Activated T-helper 2 cell treated with anti-CD3 and anti-CD28 coated beads, Interferon-gamma antibody, Interleukin-2, Interleukin-4, amounts not matched to agents 10 μg/mL and 5 μg/mL and 100 μg/mL, durations not matched to agents 14 hours and 24 hours and 36 hours (primary cell): ENCODE results near the gene CCDC127. TPM values are rescaled to one million over a fixed set of nuclear protein-coding genes. Genes with fewer than 3 reads are reported as not detected.

Experiments used
- DNase-seq: peaks from one replicate; pipeline ENCODE4 v3.0.0; 2021; ENCODE audit warnings: low spot score
- H3K27ac Mint-ChIP-seq: one replicate; pipeline ENCODE4 v1.8.0; 2021; ENCODE audit warnings: mixed read lengths
- H3K27me3 Mint-ChIP-seq: one replicate; pipeline ENCODE4 v1.8.0; 2021; ENCODE audit warnings: low read depth, mixed read lengths
- H3K36me3 Mint-ChIP-seq: one replicate; pipeline ENCODE4 v1.8.0; 2021; ENCODE audit warnings: low read depth, mixed read lengths
- H3K4me1 Mint-ChIP-seq: one replicate; pipeline ENCODE4 v1.8.0; 2021; ENCODE audit warnings: low read depth, mixed read lengths
- H3K4me3 Mint-ChIP-seq: one replicate; pipeline ENCODE4 v1.8.0; 2021; ENCODE audit warnings: low read depth, mild to moderate bottlenecking, moderate library complexity, mixed read lengths
- H3K9me3 Mint-ChIP-seq: one replicate; pipeline ENCODE4 v1.8.0; 2021; ENCODE audit warnings: mixed read lengths
- intact Hi-C: fragments of 100-400 bp; cut with micrococcal nuclease; formaldehyde crosslinking; loops from one replicate; pipeline ENCODE4 v1.15.1; 2023
- total RNA-seq: library from RNA; stranded (reverse); gene quantifications from 2 replicates; pipeline ENCODE4 v1.2.3, GENCODE V29; 2022

Gene CCDC127
- total RNA-seq, 1 donor from 2014 or later = 6.5 TPM

- H3K4me3 Mint-ChIP-seq = no peak overlapping the region
- no peaks in the 10 kb centered on the region for H3K9me3 Mint-ChIP-seq
- H3K27me3 Mint-ChIP-seq = no peaks in the 10 kb centered on the region
- no peak for DNase-seq
- peaks cover 21% of the 10 kb centered on the region for H3K36me3 Mint-ChIP-seq
- peaks cover 13% of the 10 kb centered on the region for H3K4me1 Mint-ChIP-seq
- intact Hi-C loops = no loop called here
- no peak overlapping the region for H3K27ac Mint-ChIP-seq
Measured at GRCh38 chr5:206927-207536, 10.9 kb downstream of the CCDC127 start.

DNA sequence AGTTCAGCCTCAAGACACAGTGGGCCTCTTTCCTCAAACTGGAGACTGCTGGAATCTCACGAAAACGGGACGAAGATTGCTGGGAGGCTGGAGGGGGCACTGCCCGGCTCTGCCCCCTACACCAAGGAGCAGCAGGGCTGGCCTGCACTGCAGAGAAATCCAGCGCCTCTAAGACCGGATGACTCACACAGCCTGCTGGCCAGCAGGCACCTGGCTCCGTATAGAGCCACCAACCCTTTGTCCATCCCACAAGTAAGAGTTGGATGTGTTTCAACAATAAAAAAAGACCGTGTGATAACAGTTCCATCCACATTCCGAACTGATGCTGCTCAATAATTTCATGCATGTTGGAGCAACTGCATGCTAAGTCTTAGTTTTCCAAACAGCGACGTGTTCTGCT lies 11.5 kb downstream of the CCDC127 start:
- peaks cover 21% of the 10 kb centered on the region for H3K36me3 Mint-ChIP-seq
- intact Hi-C loops = no loop called here
- no peak overlapping the region for H3K4me3 Mint-ChIP-seq
- H3K27me3 Mint-ChIP-seq = no peaks in the 10 kb centered on the region
- peaks cover 13% of the 10 kb centered on the region for H3K4me1 Mint-ChIP-seq
- no peaks in the 10 kb centered on the region for H3K9me3 Mint-ChIP-seq
- no peak overlapping the region for H3K27ac Mint-ChIP-seq
- DNase-seq = no peak

- H3K36me3 Mint-ChIP-seq = peaks cover 21% of the 10 kb centered on the region
- intact Hi-C loops = no loop called here
- no peak for DNase-seq
- H3K4me3 Mint-ChIP-seq = no peak overlapping the region
- no peaks in the 10 kb centered on the region for H3K27me3 Mint-ChIP-seq
- peaks cover 11% of the 10 kb centered on the region for H3K4me1 Mint-ChIP-seq
- no peaks in the 10 kb centered on the region for H3K9me3 Mint-ChIP-seq
- no peak overlapping the region for H3K27ac Mint-ChIP-seq
Measured at GRCh38 chr5:204966-205670, 12.8 kb downstream of the CCDC127 start.

DNA sequence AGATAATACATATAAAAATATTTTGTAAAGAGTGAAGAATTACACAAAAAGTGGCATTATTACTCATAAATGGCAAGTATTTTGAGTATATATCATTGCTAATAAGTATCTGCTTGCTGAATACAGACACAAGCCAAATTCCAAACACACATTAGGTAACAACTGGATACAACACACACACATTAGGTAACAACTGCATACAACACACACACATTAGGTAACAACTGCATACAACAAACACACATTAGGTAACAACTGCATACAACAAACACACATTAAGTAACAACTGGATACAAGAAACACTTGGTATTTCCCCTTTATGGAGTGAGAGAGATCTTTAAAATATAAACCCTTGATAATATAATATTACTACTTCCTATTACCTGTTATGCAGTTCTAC lies 13.5 kb downstream of the CCDC127 start:
- no peak overlapping the region for H3K4me3 Mint-ChIP-seq
- no peaks in the 10 kb centered on the region for H3K9me3 Mint-ChIP-seq
- peaks cover 21% of the 10 kb centered on the region for H3K36me3 Mint-ChIP-seq
- no peak overlapping the region for H3K27ac Mint-ChIP-seq
- intact Hi-C loops = no loop called here
- no peaks in the 10 kb centered on the region for H3K27me3 Mint-ChIP-seq
- DNase-seq = no peak
- H3K4me1 Mint-ChIP-seq = peaks cover 6% of the 10 kb centered on the region

- no peak for DNase-seq
- H3K27ac Mint-ChIP-seq = no peak overlapping the region
- peaks cover 21% of the 10 kb centered on the region for H3K36me3 Mint-ChIP-seq
- intact Hi-C loops = no loop called here
- H3K4me1 Mint-ChIP-seq = peaks cover 6% of the 10 kb centered on the region
- no peaks in the 10 kb centered on the region for H3K27me3 Mint-ChIP-seq
- no peaks in the 10 kb centered on the region for H3K9me3 Mint-ChIP-seq
- H3K4me3 Mint-ChIP-seq = no peak overlapping the region
Measured at GRCh38 chr5:204001-204400, 14.0 kb downstream of the CCDC127 start.

- H3K36me3 Mint-ChIP-seq = peaks cover 21% of the 10 kb centered on the region
- intact Hi-C loops = no loop called here
- H3K27ac Mint-ChIP-seq = no peak overlapping the region
- no peaks in the 10 kb centered on the region for H3K9me3 Mint-ChIP-seq
- H3K4me3 Mint-ChIP-seq = no peak overlapping the region
- H3K4me1 Mint-ChIP-seq = peaks cover 3% of the 10 kb centered on the region
- H3K27me3 Mint-ChIP-seq = no peaks in the 10 kb centered on the region
- DNase-seq = no peak
Measured at GRCh38 chr5:203246-203930, 14.6 kb downstream of the CCDC127 start.

DNA sequence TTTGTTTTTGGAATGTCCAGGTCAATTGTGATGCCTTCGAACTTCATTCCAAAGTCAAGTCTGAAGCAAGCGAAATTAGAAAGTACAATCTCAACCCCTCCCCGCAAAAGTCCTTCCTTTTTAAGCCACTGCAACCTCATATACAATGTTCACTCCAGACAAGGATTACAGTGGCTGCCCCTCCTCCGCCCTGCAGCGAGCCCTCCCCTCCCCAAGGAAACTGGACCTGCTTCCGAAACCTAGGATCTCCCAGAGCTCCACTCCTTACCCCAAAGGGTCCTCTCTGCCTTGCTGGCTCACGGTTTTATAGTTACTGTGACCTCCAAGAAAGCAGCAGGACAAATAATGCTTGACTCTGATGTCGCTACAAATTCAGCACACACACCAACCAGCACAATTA lies 16.3 kb downstream of the CCDC127 start:
- no peak for DNase-seq
- Mint-ChIP-seq H3K27me3 (no peaks in the 10 kb centered on the region), H3K9me3 (no peaks in the 10 kb centered on the region), H3K27ac (no peak overlapping the region), H3K36me3 (peaks cover 8% of the 10 kb centered on the region), H3K4me3 (no peak overlapping the region), H3K4me1 (no peaks in the 10 kb centered on the region)
- intact Hi-C loops = no loop called here

- Mint-ChIP-seq H3K27ac (no peak overlapping the region), H3K9me3 (no peaks in the 10 kb centered on the region)
Measured at GRCh38 chr5:200985-201384, 17.0 kb downstream of the CCDC127 start.

GRCh38 chr5:199950-200645 lies 17.9 kb downstream of the CCDC127 start:
- H3K27ac Mint-ChIP-seq = no peak overlapping the region
- intact Hi-C loops = no loop called here
- no peak for DNase-seq
- peaks cover 8% of the 10 kb centered on the region for H3K36me3 Mint-ChIP-seq
- peaks cover 2% of the 10 kb centered on the region for H3K4me1 Mint-ChIP-seq
- H3K27me3 Mint-ChIP-seq = no peaks in the 10 kb centered on the region
- no peaks in the 10 kb centered on the region for H3K9me3 Mint-ChIP-seq
- H3K4me3 Mint-ChIP-seq = no peak overlapping the region

More at GRCh38 chr5:200985-201384, 17.0 kb downstream of the CCDC127 start:
- DNase-seq = no peak
- intact Hi-C loops = no loop called here
- Mint-ChIP-seq H3K4me3 (no peak overlapping the region), H3K4me1 (no peaks in the 10 kb centered on the region), H3K27me3 (no peaks in the 10 kb centered on the region), H3K36me3 (peaks cover 8% of the 10 kb centered on the region)

GRCh38 chr5:199197-199949 lies 18.6 kb downstream of the CCDC127 start:
- H3K36me3 Mint-ChIP-seq = peaks cover 4% of the 10 kb centered on the region
- peaks cover 2% of the 10 kb centered on the region for H3K4me1 Mint-ChIP-seq
- no peak for DNase-seq
- H3K27ac Mint-ChIP-seq = no peak overlapping the region
- no peaks in the 10 kb centered on the region for H3K9me3 Mint-ChIP-seq
- no peak overlapping the region for H3K4me3 Mint-ChIP-seq
- no peaks in the 10 kb centered on the region for H3K27me3 Mint-ChIP-seq
- intact Hi-C loops = no loop called here

DNA sequence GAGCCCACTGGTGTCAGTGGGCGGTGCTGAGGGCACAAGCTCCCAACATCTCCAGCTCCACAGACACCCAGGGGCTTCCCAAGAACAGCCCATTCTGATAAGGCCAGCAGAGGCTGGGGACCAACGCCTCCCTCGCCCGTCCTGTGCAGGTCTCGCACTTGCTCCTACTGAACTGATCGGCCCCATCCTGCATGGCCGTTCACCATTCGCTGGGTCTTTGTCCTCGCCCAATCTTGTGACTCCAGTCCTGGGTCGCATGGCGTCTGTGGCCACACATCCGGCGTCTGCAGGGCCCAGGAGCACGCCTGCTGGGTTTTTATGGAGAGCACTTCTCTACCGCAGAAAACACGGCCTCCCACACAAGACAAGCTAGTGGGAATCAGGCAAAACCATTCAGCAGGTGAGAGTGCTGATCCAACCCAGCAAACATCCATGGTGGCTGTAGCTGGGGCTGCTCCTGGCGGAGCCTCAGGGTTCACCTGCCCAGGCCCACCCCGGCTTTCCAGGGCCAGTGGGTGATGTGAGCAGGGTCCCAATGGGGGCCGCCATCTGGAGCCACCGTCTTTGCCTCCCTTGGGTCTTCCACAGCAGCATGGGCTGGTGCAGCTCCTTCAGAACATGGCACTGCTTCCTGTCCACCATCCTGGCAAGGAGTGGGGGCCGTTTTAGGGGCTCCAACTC lies 19.3 kb downstream of the CCDC127 start:
- H3K27me3 Mint-ChIP-seq = no peaks in the 10 kb centered on the region
- peaks cover 2% of the 10 kb centered on the region for H3K4me1 Mint-ChIP-seq
- no peak overlapping the region for H3K4me3 Mint-ChIP-seq
- no peak for DNase-seq
- intact Hi-C loops = no loop called here
- H3K9me3 Mint-ChIP-seq = no peaks in the 10 kb centered on the region
- H3K27ac Mint-ChIP-seq = no peak overlapping the region
- H3K36me3 Mint-ChIP-seq = peaks cover under 1% of the 10 kb centered on the region

GRCh38 chr5:197892-198489 lies 20.0 kb downstream of the CCDC127 start:
- Mint-ChIP-seq H3K4me1 (peaks cover 2% of the 10 kb centered on the region), H3K27ac (no peak overlapping the region), H3K9me3 (no peaks in the 10 kb centered on the region), H3K36me3 (no peaks in the 10 kb centered on the region), H3K4me3 (no peak overlapping the region), H3K27me3 (no peaks in the 10 kb centered on the region)
- intact Hi-C loops = no loop called here
- no peak for DNase-seq
